Panc1 (cell line): ENCODE data around the gene CALHM3. TPM values are rescaled to one million over a fixed set of nuclear protein-coding genes. Genes with fewer than 3 reads are reported as not detected.

Source experiments
- ATAC-seq: fragments of 200-7000 bp; cut with Tn5 transposase; 2 replicates; pipeline ENCODE4 v1.9.1; 2020; ENCODE audit warnings: mild to moderate bottlenecking, moderate library complexity
- BruUV-seq: library from RNA; stranded (reverse); fragments of 400-500 nt; replicated peaks from 2 replicates; lab custom pipeline; 2021; lab: Mats Ljungman, UMichigan
- CTCF ChIA-PET: fragments of 300-600 bp; sonication (Branson Sonifier 250); formaldehyde crosslinking; loops from one replicate; lab custom pipeline; 2022; ENCODE audit warnings: antibody characterized with exemption; lab: Charles Lee
- POLR2A ChIA-PET: fragments of 300-600 bp; sonication (Branson Sonifier 250); formaldehyde crosslinking; loops from one replicate; lab custom pipeline; 2022; ENCODE audit warnings: antibody characterized with exemption; lab: Charles Lee
- DNase-seq: peaks from one replicate; pipeline ENCODE4 v3.0.0-alpha.2; 2010; ENCODE audit warnings: low read depth, low spot score
- H3K27ac ChIP-seq: 2 replicates; pipeline ENCODE4 v1.5.1; 2011; ENCODE audit warnings: mild to moderate bottlenecking, low read length, inconsistent platforms
- H3K27me3 ChIP-seq: fragments of 200-500 bp; sonication (Bioruptor generic); 2 replicates; pipeline ENCODE4 v1.6.0; 2014; ENCODE audit warnings: low read length, inconsistent platforms; ENCODE audit not compliant: control insufficient read depth, insufficient read depth
- H3K36me3 ChIP-seq: fragments of 200-500 bp; sonication (Bioruptor generic); 2 replicates; pipeline ENCODE4 v1.5.1; 2014; ENCODE audit warnings: inconsistent platforms, mild to moderate bottlenecking, low read length, moderate library complexity; ENCODE audit not compliant: control insufficient read depth, insufficient read depth
- H3K4me1 ChIP-seq: 2 replicates; pipeline ENCODE4 v1.5.1; 2011; ENCODE audit warnings: inconsistent platforms, mild to moderate bottlenecking, low read length, moderate library complexity; ENCODE audit not compliant: control insufficient read depth, insufficient read depth
- H3K4me3 ChIP-seq, 2 experiments: 2 replicates each; pipeline ENCODE4 v1.5.1; 2011 to 2012; ENCODE audit warnings: low read depth in 2 of 2, low read length in 2 of 2, mild to moderate bottlenecking in 2 of 2, inconsistent platforms in 1 of 2, moderate library complexity in 1 of 2
- H3K9me3 ChIP-seq: fragments of 200-500 bp; sonication (Bioruptor generic); 2 replicates; pipeline ENCODE4 v1.5.1; 2014; ENCODE audit warnings: low read depth, mild to moderate bottlenecking, inconsistent platforms, low read length, moderate library complexity; ENCODE audit not compliant: control insufficient read depth, insufficient read depth
- POLR2AphosphoS5 ChIP-seq: IDR thresholded peaks from 2 replicates; pipeline ENCODE4 v1.6.1; 2012; ENCODE audit warnings: mild to moderate bottlenecking, low read depth, low read length, moderate library complexity
- SIN3A ChIP-seq: IDR thresholded peaks from 2 replicates; pipeline ENCODE4 v1.6.1; 2012; ENCODE audit warnings: low read depth, mild to moderate bottlenecking, low read length, moderate library complexity, borderline replicate concordance; ENCODE audit not compliant: insufficient read depth
- TCF7L2 ChIP-seq: IDR thresholded peaks from 2 replicates; pipeline ENCODE4 v1.6.1; 2011; ENCODE audit warnings: mild to moderate bottlenecking, low read depth, low read length, inconsistent platforms
- in situ Hi-C: cut with HindIII; loops from 2 replicates; pipeline ENCODE4 v1.10.0; 2016; ENCODE audit warnings: low sequenced_read_pairs, low pct_unique_long_range_greater_than_20kb
- intact Hi-C: fragments of 100-400 bp; cut with micrococcal nuclease; formaldehyde crosslinking; loops from one replicate; pipeline ENCODE4 v1.10.0; 2022; ENCODE audit not compliant: unreplicated experiment
- total RNA-seq: library from RNA; stranded (reverse); gene quantifications from one replicate; pipeline ENCODE4 v1.2.1, GENCODE V29; 2021; ENCODE audit not compliant: unreplicated experiment
- TF ChIP-seq, protein P1 (sequence below): fragments of 450-650 bp; IDR thresholded peaks from 2 replicates; pipeline ENCODE4 v1.5.1; 2017; ENCODE audit warnings: mild to moderate bottlenecking
- TF ChIP-seq, protein P2 (sequence below), 2 experiments: IDR thresholded peaks; 2 replicates each; pipeline ENCODE4 v1.6.1; 2011 to 2012; ENCODE audit warnings: low read depth in 2 of 2, control low read depth in 1 of 2, low read length in 1 of 2, mild to moderate bottlenecking in 1 of 2, moderate library complexity in 1 of 2; ENCODE audit not compliant: insufficient read depth in 1 of 2

Gene CALHM3
- total RNA-seq, 1 experiment from 2014 or later, result not detected

DNA sequence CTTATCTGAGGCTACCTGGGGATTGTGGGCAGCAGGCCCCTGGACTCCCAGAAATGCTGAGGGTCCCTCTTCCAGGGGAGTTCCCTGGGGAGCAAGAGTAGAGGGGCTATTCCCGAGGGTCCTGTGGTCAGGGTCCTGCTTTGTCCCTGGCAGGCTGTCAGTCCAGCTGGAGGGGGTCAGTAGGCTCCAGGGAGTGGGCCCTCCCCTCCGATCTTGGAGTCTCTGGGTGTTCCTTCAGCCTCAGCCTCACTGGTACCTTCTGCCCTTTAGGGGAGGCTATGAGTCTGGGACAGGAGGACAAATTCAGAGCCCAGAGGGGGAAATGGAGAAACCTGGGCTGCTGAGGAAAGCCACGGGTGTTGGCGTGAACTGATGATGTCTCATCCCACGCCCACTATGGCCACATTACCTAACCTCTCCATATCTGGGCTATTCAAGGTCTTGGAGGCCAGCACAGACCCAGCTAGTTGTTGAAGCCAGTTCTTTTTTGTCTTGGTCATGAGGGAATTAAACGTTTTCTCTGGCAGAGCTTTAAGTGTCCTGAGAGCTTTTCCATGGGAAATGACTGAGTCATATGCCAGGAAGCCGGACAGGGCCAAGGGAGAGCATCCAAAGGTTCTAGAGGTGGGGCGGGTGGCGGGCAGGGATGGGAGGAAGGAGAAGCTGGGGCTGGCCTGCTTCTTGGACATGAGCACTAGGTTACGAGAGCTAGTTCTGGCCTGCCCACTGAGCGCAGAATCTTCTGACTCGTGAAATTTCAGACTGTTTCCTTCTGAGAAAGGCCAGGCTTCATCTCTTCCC lies 33.1 kb downstream of the CALHM3 start:
- POLR2A ChIA-PET, result no interaction called here
- intact Hi-C loops, result no loop called here
- in situ Hi-C loops, result no loop called here
- ATAC-seq, result no peak
- H3K27ac ChIP-seq, result no peak overlapping the region
- H3K4me1 ChIP-seq, result peaks cover 4% of the 10 kb centered on the region
- no peak for DNase-seq
- H3K36me3 ChIP-seq, result peaks cover 30% of the 10 kb centered on the region; the same call in 1 of the 2 replicates
- TF ChIP-seq, protein P1, sequence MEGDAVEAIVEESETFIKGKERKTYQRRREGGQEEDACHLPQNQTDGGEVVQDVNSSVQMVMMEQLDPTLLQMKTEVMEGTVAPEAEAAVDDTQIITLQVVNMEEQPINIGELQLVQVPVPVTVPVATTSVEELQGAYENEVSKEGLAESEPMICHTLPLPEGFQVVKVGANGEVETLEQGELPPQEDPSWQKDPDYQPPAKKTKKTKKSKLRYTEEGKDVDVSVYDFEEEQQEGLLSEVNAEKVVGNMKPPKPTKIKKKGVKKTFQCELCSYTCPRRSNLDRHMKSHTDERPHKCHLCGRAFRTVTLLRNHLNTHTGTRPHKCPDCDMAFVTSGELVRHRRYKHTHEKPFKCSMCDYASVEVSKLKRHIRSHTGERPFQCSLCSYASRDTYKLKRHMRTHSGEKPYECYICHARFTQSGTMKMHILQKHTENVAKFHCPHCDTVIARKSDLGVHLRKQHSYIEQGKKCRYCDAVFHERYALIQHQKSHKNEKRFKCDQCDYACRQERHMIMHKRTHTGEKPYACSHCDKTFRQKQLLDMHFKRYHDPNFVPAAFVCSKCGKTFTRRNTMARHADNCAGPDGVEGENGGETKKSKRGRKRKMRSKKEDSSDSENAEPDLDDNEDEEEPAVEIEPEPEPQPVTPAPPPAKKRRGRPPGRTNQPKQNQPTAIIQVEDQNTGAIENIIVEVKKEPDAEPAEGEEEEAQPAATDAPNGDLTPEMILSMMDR, result no peak
- TF ChIP-seq SIN3A (no peak), POLR2AphosphoS5 (no peak), TCF7L2 (no peak)
- TF ChIP-seq, protein P2, sequence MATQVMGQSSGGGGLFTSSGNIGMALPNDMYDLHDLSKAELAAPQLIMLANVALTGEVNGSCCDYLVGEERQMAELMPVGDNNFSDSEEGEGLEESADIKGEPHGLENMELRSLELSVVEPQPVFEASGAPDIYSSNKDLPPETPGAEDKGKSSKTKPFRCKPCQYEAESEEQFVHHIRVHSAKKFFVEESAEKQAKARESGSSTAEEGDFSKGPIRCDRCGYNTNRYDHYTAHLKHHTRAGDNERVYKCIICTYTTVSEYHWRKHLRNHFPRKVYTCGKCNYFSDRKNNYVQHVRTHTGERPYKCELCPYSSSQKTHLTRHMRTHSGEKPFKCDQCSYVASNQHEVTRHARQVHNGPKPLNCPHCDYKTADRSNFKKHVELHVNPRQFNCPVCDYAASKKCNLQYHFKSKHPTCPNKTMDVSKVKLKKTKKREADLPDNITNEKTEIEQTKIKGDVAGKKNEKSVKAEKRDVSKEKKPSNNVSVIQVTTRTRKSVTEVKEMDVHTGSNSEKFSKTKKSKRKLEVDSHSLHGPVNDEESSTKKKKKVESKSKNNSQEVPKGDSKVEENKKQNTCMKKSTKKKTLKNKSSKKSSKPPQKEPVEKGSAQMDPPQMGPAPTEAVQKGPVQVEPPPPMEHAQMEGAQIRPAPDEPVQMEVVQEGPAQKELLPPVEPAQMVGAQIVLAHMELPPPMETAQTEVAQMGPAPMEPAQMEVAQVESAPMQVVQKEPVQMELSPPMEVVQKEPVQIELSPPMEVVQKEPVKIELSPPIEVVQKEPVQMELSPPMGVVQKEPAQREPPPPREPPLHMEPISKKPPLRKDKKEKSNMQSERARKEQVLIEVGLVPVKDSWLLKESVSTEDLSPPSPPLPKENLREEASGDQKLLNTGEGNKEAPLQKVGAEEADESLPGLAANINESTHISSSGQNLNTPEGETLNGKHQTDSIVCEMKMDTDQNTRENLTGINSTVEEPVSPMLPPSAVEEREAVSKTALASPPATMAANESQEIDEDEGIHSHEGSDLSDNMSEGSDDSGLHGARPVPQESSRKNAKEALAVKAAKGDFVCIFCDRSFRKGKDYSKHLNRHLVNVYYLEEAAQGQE (IDR thresholded peaks at IDR 0.05; ENCODE audit: insufficient read depth in 1 of 2, low read depth in 2 of 2, low read length in 1 of 2), result no peak
- TSS peak; percentile 78 for BruUV-seq
- CTCF ChIA-PET, result no interaction called here
- no peak overlapping the region for H3K4me3 ChIP-seq
- H3K27me3 ChIP-seq, result no peaks in the 10 kb centered on the region
- no peaks in the 10 kb centered on the region for H3K9me3 ChIP-seq

DNA sequence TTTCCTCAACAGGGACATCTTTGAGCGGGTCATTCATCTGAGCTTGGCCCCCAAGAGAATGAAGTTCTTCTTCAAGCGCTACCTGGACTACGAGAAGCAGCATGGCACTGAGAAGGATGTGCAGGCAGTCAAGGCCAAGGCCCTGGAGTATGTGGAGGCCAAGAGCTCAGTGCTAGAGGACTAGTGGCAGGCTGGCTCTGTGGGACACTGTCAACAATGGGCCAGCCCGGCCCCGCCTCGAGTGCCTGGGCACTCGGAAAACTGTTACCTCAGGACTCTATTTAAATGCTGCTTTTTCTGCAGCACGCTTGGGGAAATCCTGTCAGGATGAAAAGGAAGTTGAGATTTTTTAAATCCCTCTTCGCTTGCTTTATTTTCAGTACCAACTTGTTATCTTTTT lies 33.7 kb downstream of the CALHM3 start:
- Histone ChIP-seq H3K36me3 (peaks cover 34% of the 10 kb centered on the region; the same call in 1 of the 2 replicates), H3K27ac (no peak overlapping the region), H3K4me3 (no peak overlapping the region), H3K27me3 (no peaks in the 10 kb centered on the region), H3K9me3 (no peaks in the 10 kb centered on the region), H3K4me1 (no peaks in the 10 kb centered on the region)
- ATAC-seq (no peak), DNase-seq (no peak)
- intact Hi-C loops (no loop called here), in situ Hi-C loops (no loop called here)
- no TSS peak for BruUV-seq
- ChIA-PET POLR2A (no interaction called here), CTCF (no interaction called here)
- TF ChIP-seq TCF7L2 (no peak), POLR2AphosphoS5 (no peak), SIN3A (no peak)
- TF ChIP-seq, protein P1, result no peak
- TF ChIP-seq, protein P2 (IDR thresholded peaks at IDR 0.05; ENCODE audit: insufficient read depth in 1 of 2, low read depth in 2 of 2, low read length in 1 of 2), result no peak
